Measurements from ENCODE around the gene PGAP1. TPM values are rescaled to one million over a fixed set of nuclear protein-coding genes. Genes with fewer than 3 reads are reported as not detected.

The PGAP1 gene
- total RNA-seq, 4 donors from 2014 or later: 6.5 to 15.6 (median 9.2) TPM

DNA sequence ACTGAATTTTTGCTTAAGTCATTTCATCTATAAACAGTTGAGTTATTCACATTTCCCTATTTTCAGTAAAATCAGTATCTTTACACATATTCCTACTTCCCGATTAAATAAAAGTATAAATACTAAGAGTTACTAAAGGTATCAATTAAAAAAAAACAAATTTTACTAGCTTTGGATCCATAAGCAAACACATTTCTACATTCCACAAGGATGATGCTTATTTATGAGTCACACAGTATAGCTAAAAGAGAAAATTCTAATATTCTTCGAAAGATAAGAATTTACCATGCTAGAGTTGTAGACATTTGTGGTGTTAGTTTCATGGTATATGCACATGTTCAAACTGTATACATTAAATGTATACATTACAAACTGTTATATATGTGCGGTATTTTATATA, 23.7 kb downstream of the PGAP1 start:
- TF ChIP-seq POLR2A (IDR thresholded peaks at IDR 0.05): no peak
- TF ChIP-seq, protein P1, sequence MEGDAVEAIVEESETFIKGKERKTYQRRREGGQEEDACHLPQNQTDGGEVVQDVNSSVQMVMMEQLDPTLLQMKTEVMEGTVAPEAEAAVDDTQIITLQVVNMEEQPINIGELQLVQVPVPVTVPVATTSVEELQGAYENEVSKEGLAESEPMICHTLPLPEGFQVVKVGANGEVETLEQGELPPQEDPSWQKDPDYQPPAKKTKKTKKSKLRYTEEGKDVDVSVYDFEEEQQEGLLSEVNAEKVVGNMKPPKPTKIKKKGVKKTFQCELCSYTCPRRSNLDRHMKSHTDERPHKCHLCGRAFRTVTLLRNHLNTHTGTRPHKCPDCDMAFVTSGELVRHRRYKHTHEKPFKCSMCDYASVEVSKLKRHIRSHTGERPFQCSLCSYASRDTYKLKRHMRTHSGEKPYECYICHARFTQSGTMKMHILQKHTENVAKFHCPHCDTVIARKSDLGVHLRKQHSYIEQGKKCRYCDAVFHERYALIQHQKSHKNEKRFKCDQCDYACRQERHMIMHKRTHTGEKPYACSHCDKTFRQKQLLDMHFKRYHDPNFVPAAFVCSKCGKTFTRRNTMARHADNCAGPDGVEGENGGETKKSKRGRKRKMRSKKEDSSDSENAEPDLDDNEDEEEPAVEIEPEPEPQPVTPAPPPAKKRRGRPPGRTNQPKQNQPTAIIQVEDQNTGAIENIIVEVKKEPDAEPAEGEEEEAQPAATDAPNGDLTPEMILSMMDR (IDR thresholded peaks at IDR 0.05): no peak
- Histone ChIP-seq H3K4me1 (no peaks in the 10 kb centered on the region), H3K27ac (no peak overlapping the region), H3K36me3 (peaks cover 0 to 43% (median 0%) of the 10 kb centered on the region in 3 donors), H3K27me3 (no peaks in the 10 kb centered on the region), H3K9me3 (no peaks in the 10 kb centered on the region), H3K4me3 (no peak overlapping the region)
- intact Hi-C loops (cut with DNase I): no loop called here
- 75 to 84% methylated on average over 3 of the region's 3 CpGs for WGBS, 2 donors
- DNase-seq: no peak

DNA sequence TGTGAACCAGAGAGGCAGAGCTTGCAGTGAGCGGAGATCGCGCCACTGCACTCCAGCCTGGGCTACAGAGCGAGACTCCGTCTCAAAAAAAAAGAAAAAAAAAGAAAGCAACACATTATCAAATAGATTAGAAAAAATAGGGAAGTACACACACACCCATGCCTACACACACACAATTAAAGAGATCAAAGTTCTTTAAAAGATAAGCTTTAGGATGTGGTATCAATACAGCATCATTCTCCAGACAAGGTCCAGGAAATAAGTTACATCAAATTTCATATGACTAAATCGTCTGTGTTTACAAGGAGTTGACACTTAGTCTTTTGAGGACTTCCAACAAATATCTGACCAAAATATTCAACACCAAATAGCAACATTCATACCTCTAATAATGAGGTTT, 25.7 kb downstream of the PGAP1 start:
- no peak for DNase-seq
- Histone ChIP-seq H3K9me3 (no peaks in the 10 kb centered on the region), H3K4me3 (no peak overlapping the region), H3K4me1 (no peaks in the 10 kb centered on the region), H3K27ac (no peak overlapping the region), H3K27me3 (no peaks in the 10 kb centered on the region), H3K36me3 (peaks cover 0 to 62% (median 0%) of the 10 kb centered on the region in 3 donors)
- intact Hi-C loops (cut with DNase I): no loop called here
- WGBS, 2 donors: 90 to 93% methylated on average over 6 of the region's 6 CpGs
- no peak for TF ChIP-seq POLR2A (IDR thresholded peaks at IDR 0.05)
- TF ChIP-seq, protein P1 (IDR thresholded peaks at IDR 0.05): no peak

DNA sequence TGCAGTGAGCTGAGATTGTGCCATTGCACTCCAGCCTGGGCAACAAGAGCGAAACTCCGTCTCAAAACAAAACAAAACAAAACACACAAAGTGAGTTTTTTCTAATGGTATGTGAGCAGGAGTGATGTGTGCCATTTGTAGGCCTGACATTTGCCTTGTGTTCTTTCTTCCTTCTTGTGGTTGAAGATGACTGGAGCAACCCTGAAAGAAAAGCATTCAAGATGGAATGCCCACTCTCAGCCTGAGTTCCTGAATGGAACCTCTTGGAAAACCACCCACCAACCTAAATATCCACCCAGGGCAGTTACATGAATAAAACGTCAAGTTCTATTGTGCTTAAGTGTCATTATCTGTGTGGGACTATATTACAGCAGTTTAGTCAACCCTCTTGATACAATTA, 26.5 kb downstream of the PGAP1 start:
- Histone ChIP-seq H3K9me3 (no peaks in the 10 kb centered on the region), H3K27ac (no peak overlapping the region), H3K4me1 (no peaks in the 10 kb centered on the region), H3K36me3 (peaks cover 0 to 71% (median 0%) of the 10 kb centered on the region in 3 donors), H3K4me3 (no peak overlapping the region), H3K27me3 (no peaks in the 10 kb centered on the region)
- intact Hi-C loops (cut with DNase I): no loop called here
- WGBS, 2 donors: 91 to 92% methylated on average over 3 of the region's 3 CpGs
- DNase-seq: no peak
- TF ChIP-seq POLR2A (IDR thresholded peaks at IDR 0.05): no peak

DNA sequence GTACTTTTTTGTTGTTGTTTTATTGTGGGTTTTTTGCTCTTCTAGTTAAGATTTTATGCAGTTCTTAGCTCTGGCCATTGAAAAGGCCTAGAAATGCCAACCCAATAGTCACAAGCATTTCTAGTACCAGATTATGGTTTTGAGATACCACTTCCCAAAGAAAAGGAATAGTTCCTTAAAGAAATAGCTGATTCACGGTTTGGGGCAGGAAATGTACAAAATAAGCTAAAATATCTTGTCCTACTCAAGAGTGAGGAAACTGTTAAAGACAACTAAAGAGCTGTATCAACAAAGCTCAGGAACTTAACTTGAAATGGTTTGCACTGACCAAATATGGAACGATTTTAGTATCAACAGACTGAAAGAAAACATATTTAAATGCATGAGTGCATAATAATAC, 35.4 kb downstream of the PGAP1 start:
- 63 to 74% methylated on average over 2 of the region's 2 CpGs for WGBS, 2 donors
- Histone ChIP-seq H3K4me1 (no peaks in the 10 kb centered on the region), H3K27ac (no peak overlapping the region), H3K27me3 (no peaks in the 10 kb centered on the region), H3K4me3 (no peak overlapping the region), H3K9me3 (no peaks in the 10 kb centered on the region), H3K36me3 (peaks cover 0 to 96% (median 0%) of the 10 kb centered on the region in 3 donors)
- no peak for DNase-seq
- intact Hi-C loops (cut with DNase I): no loop called here
- TF ChIP-seq POLR2A (IDR thresholded peaks at IDR 0.05): no peak
- TF ChIP-seq, protein P1 (IDR thresholded peaks at IDR 0.05): no peak

DNA sequence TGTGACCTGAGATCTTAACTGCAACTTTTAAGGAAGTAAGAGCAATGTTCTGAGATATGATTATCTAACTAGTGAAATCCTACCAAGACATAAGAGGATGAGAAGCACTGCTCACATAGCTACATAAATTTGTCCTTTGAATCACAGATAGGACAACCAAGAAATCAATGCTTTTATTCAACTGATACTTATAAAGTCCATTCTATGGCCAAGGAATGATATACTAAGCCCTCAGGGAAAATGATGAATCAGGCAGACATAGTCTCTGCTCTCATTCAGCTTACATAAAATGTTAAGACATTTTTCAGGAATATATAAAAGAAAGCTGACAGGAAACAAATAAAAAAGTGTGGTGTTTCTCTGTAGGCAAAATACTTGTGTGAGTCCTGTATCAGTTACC, 39.1 kb downstream of the PGAP1 start:
- Histone ChIP-seq H3K27ac (no peak overlapping the region), H3K9me3 (no peaks in the 10 kb centered on the region), H3K27me3 (no peaks in the 10 kb centered on the region), H3K4me1 (no peaks in the 10 kb centered on the region), H3K36me3 (peaks cover 0 to 95% (median 5%) of the 10 kb centered on the region in 3 donors), H3K4me3 (no peak overlapping the region)
- no peak for DNase-seq
- intact Hi-C loops (cut with DNase I): no loop called here
- TF ChIP-seq POLR2A (IDR thresholded peaks at IDR 0.05): no peak
- TF ChIP-seq, protein P1 (IDR thresholded peaks at IDR 0.05): no peak

DNA sequence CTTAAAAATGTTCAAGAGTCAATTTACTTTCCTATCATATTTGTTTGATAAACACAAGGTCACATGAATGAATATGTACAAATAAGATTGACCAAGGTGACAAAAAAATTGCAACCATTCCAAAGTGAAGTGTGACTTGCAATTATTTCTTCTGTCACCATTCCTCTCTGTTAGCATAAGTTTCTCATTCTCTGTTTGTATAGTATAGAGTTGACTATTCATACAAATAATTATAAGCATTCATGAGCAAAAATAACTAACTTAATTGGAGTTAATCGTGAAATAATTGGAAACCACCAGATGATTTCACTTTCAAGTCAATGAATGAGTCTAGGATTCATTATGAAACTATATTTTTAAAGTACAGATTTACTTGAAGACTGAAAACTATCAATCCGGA, 42.1 kb downstream of the PGAP1 start:
- no peaks in the 10 kb centered on the region for H3K4me1 ChIP-seq
- intact Hi-C loops (cut with DNase I): no loop called here
- no peak for DNase-seq
- H3K4me3 ChIP-seq: no peak overlapping the region
- WGBS, 2 donors: 82 to 84% methylated on average over 2 of the region's 2 CpGs
- TF ChIP-seq POLR2A (IDR thresholded peaks at IDR 0.05): no peak
- TF ChIP-seq, protein P1 (IDR thresholded peaks at IDR 0.05): no peak
- peaks cover 0 to 88% (median 10%) of the 10 kb centered on the region in 3 donors for H3K36me3 ChIP-seq
- H3K9me3 ChIP-seq: no peaks in the 10 kb centered on the region
- no peaks in the 10 kb centered on the region for H3K27me3 ChIP-seq
- H3K27ac ChIP-seq: no peak overlapping the region
